HepG2 (cell line): Measurements from ENCODE around the gene SYNPO. TPM values are rescaled to one million over a fixed set of nuclear protein-coding genes. Genes with fewer than 3 reads are reported as not detected.

Experiments used
- ATRX ChIP-seq: sonication (generic); formaldehyde crosslinking; IDR thresholded peaks from 2 replicates; pipeline ENCODE4 v1.4.0; 2020; ENCODE audit warnings: missing genetic modification reagents, borderline replicate concordance
- BORCS8-MEF2B ChIP-seq: sonication (generic); formaldehyde crosslinking; IDR thresholded peaks from 2 replicates; pipeline ENCODE4 v1.8.0; 2022; ENCODE audit warnings: mild to moderate bottlenecking, missing genetic modification reagents
- CHD4 ChIP-seq: fragments of 200-600 bp; sonication (generic); IDR thresholded peaks from 2 replicates; pipeline ENCODE4 v1.7.0; 2017; ENCODE audit warnings: mild to moderate bottlenecking, low read length, borderline replicate concordance
- ETV6 ChIP-seq: sonication (generic); formaldehyde crosslinking; conservative IDR thresholded peaks from 2 replicates; pipeline ENCODE4 v1.4.0; 2020; ENCODE audit warnings: missing genetic modification reagents
- HOXA7 ChIP-seq: sonication (generic); formaldehyde crosslinking; IDR thresholded peaks from 2 replicates; pipeline ENCODE4 v1.8.1; 2022; ENCODE audit warnings: mild to moderate bottlenecking, missing genetic modification reagents, moderate library complexity
- KLF6 ChIP-seq: IDR thresholded peaks from 2 replicates; pipeline ENCODE4 v1.8.0; 2016; ENCODE audit warnings: missing biosample characterization, missing genetic modification reagents
- NCOA2 ChIP-seq: sonication (generic); formaldehyde crosslinking; IDR thresholded peaks from 2 replicates; pipeline ENCODE4 v1.8.0; 2022; ENCODE audit warnings: inconsistent platforms
- SRSF1 ChIP-seq: fragments of 200-400 bp; formaldehyde crosslinking; optimal IDR thresholded peaks from 2 replicates; pipeline ENCODE3; 2017; ENCODE audit warnings: mild to moderate bottlenecking, low read depth, low read length, moderate library complexity
- TBL1XR1 ChIP-seq: fragments of 150-350 bp; IDR thresholded peaks from 2 replicates; pipeline ENCODE4 v1.6.1; 2014; ENCODE audit warnings: borderline replicate concordance, low read length; ENCODE audit not compliant: partially characterized antibody
- TMF1 ChIP-seq: sonication (generic); formaldehyde crosslinking; IDR thresholded peaks from 2 replicates; pipeline ENCODE4 v1.8.1; 2022; ENCODE audit warnings: low read depth, missing genetic modification reagents
- ZC3H13 ChIP-seq: sonication (generic); formaldehyde crosslinking; IDR thresholded peaks from 2 replicates; pipeline ENCODE4 v1.8.1; 2023; ENCODE audit warnings: mild to moderate bottlenecking, missing genetic modification reagents, moderate library complexity
- ZFY ChIP-seq: sonication (generic); formaldehyde crosslinking; IDR thresholded peaks from 2 replicates; pipeline ENCODE4 v1.4.0; 2020; ENCODE audit warnings: missing genetic modification reagents
- ZNF282 ChIP-seq: fragments of 450-650 bp; IDR thresholded peaks from 2 replicates; pipeline ENCODE4 v1.6.1; 2018; ENCODE audit not compliant: partially characterized antibody
- ZNF335 ChIP-seq: sonication (generic); formaldehyde crosslinking; IDR thresholded peaks from 2 replicates; pipeline ENCODE4 v1.4.0; 2020; ENCODE audit warnings: missing genetic modification reagents
- ZNF589 ChIP-seq: sonication (generic); formaldehyde crosslinking; conservative IDR thresholded peaks from 2 replicates; pipeline ENCODE4 v1.8.0; 2022; ENCODE audit warnings: mild to moderate bottlenecking, moderate library complexity, missing genetic modification reagents
- ZNF788 ChIP-seq: sonication (generic); formaldehyde crosslinking; IDR thresholded peaks from 2 replicates; pipeline ENCODE4 v1.5.0; 2020; ENCODE audit warnings: mild to moderate bottlenecking, missing genetic modification reagents, borderline replicate concordance
- ZNF850 ChIP-seq: sonication (generic); formaldehyde crosslinking; conservative IDR thresholded peaks from 2 replicates; pipeline ENCODE4 v1.9.0; 2021; ENCODE audit warnings: mild to moderate bottlenecking, missing genetic modification reagents
- polyA plus RNA-seq, 8 experiments: library from polyadenylated mRNA; depleted of rRNA in 3 of 8; stranded (reverse) in 7 of 8; unstranded in 1 of 8; fragments of >200 nt; fragmentation: Illumina TruSeq in 4 of 8; extraction: Trizol in 4 of 8; gene quantifications; 2 replicates each; pipeline versions ENCODE4 v1.2.1 to v1.2.3, GENCODE V29; 2011 to 2016; ENCODE audit warnings: low read depth in 4 of 8, missing spikeins in 1 of 8, mixed read lengths in 1 of 8; ENCODE audit not compliant: insufficient read depth in 1 of 8
- total RNA-seq, 5 experiments: library from RNA; depleted of rRNA; stranded (reverse); fragments of >200 nt; fragmentation: Illumina TruSeq; extraction: Trizol; gene quantifications; 2 replicates each; pipeline ENCODE4 v1.2.3, GENCODE V29; 2016; ENCODE audit warnings: low read depth in 1 of 5
- TF ChIP-seq, protein P1 (sequence below): sonication (generic); formaldehyde crosslinking; IDR thresholded peaks from 2 replicates; pipeline ENCODE4 v1.5.0; 2020; ENCODE audit warnings: missing genetic modification reagents
- TF ChIP-seq, protein P2 (sequence below): IDR thresholded peaks from 2 replicates; pipeline ENCODE4 v1.6.1; 2016; ENCODE audit warnings: low read depth, missing genetic modification reagents, missing compliant biosample characterization
- TF ChIP-seq, protein P3 (sequence below): sonication (generic); formaldehyde crosslinking; IDR thresholded peaks from 2 replicates; pipeline ENCODE4 v1.5.1; 2020; ENCODE audit warnings: missing genetic modification reagents, mild to moderate bottlenecking, borderline replicate concordance
- TF ChIP-seq, protein P4 (sequence below): sonication (generic); formaldehyde crosslinking; IDR thresholded peaks from 2 replicates; pipeline ENCODE4 v1.4.0; 2020; ENCODE audit warnings: missing genetic modification reagents

The SYNPO gene
- total and polyA plus RNA-seq, 2 of the 13 experiments (the other 11 are each of a cell fraction or from before 2014, with no cell fraction given): 0.09 to 0.30 TPM

DNA sequence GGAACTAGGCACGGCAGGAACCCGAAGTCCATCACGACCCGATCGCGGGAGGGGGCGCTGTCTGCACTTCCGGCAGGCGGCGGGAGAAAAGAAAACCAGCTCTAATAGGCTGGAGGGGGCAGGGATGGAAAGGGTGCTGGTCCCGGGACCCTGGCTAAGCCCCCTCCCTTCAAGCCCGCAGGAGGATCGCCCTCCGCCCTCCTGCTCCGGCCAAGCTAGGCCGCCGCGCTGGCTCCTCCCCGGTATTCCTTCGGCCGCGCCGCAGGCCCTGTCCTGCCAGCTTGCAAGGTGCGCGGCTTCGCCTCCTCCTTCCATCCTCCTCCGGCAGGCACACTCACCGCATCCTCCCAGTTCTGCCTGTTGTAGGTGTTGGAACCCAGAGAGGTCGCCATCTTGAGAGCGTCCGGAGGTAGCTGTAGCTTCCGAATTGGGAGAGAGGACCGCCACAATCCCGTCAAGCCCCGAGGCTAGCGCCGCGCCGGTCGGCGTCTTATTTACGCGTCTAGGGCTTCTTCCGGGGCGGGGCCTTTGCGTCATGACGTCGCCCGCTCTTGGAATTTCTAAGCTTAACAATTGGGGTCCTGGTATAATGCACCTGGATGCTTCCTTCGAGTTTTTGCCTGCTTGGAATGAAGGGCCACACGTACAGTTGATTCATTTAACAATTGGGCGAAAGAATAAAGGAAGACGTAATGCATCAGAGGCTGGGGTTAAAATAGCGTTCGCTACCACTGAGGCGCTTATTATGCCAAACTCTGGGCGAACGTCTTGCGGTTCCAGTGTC, 60.3 kb downstream of the SYNPO start, which contains the start of gene RBM22 (continued):
- TF ChIP-seq BORCS8-MEF2B (CRISPR knock-in tag) (peak; percentile 91), ZNF788 (CRISPR knock-in tag) (peak; percentile 70; the same call in 1 of the 2 replicates), ZNF335 (peak; percentile 86), HOXA7 (CRISPR knock-in tag) (no peak), NCOA2 (no peak), KLF6 (CRISPR knock-in tag) (peak; percentile 86; the same call in 1 of the 2 replicates), TMF1 (CRISPR knock-in tag) (peak; percentile 79; the same call in 1 of the 2 replicates), CHD4 (no peak), ATRX (CRISPR knock-in tag) (no peak), ZNF850 (CRISPR knock-in tag) (no peak), TBL1XR1 (no peak), ZFY (CRISPR knock-in tag) (peak; percentile 96), ZNF589 (CRISPR knock-in tag) (no peak), ZC3H13 (peak; percentile 35; the same call in 1 of the 2 replicates), SRSF1 (peak; percentile 53), ZNF282 (no peak), ETV6 (CRISPR knock-in tag) (0 out of 2 replicates have a peak, but pooled peaks have one; percentile 52)
- TF ChIP-seq, protein P1, sequence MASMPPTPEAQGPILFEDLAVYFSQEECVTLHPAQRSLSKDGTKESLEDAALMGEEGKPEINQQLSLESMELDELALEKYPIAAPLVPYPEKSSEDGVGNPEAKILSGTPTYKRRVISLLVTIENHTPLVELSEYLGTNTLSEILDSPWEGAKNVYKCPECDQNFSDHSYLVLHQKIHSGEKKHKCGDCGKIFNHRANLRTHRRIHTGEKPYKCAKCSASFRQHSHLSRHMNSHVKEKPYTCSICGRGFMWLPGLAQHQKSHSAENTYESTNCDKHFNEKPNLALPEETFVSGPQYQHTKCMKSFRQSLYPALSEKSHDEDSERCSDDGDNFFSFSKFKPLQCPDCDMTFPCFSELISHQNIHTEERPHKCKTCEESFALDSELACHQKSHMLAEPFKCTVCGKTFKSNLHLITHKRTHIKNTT: no peak
- TF ChIP-seq, protein P2, sequence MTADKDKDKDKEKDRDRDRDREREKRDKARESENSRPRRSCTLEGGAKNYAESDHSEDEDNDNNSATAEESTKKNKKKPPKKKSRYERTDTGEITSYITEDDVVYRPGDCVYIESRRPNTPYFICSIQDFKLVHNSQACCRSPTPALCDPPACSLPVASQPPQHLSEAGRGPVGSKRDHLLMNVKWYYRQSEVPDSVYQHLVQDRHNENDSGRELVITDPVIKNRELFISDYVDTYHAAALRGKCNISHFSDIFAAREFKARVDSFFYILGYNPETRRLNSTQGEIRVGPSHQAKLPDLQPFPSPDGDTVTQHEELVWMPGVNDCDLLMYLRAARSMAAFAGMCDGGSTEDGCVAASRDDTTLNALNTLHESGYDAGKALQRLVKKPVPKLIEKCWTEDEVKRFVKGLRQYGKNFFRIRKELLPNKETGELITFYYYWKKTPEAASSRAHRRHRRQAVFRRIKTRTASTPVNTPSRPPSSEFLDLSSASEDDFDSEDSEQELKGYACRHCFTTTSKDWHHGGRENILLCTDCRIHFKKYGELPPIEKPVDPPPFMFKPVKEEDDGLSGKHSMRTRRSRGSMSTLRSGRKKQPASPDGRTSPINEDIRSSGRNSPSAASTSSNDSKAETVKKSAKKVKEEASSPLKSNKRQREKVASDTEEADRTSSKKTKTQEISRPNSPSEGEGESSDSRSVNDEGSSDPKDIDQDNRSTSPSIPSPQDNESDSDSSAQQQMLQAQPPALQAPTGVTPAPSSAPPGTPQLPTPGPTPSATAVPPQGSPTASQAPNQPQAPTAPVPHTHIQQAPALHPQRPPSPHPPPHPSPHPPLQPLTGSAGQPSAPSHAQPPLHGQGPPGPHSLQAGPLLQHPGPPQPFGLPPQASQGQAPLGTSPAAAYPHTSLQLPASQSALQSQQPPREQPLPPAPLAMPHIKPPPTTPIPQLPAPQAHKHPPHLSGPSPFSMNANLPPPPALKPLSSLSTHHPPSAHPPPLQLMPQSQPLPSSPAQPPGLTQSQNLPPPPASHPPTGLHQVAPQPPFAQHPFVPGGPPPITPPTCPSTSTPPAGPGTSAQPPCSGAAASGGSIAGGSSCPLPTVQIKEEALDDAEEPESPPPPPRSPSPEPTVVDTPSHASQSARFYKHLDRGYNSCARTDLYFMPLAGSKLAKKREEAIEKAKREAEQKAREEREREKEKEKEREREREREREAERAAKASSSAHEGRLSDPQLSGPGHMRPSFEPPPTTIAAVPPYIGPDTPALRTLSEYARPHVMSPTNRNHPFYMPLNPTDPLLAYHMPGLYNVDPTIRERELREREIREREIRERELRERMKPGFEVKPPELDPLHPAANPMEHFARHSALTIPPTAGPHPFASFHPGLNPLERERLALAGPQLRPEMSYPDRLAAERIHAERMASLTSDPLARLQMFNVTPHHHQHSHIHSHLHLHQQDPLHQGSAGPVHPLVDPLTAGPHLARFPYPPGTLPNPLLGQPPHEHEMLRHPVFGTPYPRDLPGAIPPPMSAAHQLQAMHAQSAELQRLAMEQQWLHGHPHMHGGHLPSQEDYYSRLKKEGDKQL (CRISPR knock-in tag): 0 out of 2 replicates have a peak, but pooled peaks have one; percentile 36
- TF ChIP-seq, protein P3, sequence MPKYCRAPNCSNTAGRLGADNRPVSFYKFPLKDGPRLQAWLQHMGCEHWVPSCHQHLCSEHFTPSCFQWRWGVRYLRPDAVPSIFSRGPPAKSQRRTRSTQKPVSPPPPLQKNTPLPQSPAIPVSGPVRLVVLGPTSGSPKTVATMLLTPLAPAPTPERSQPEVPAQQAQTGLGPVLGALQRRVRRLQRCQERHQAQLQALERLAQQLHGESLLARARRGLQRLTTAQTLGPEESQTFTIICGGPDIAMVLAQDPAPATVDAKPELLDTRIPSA (CRISPR knock-in tag): peak; percentile 82; the same call in 1 of the 2 replicates
- TF ChIP-seq, protein P4, sequence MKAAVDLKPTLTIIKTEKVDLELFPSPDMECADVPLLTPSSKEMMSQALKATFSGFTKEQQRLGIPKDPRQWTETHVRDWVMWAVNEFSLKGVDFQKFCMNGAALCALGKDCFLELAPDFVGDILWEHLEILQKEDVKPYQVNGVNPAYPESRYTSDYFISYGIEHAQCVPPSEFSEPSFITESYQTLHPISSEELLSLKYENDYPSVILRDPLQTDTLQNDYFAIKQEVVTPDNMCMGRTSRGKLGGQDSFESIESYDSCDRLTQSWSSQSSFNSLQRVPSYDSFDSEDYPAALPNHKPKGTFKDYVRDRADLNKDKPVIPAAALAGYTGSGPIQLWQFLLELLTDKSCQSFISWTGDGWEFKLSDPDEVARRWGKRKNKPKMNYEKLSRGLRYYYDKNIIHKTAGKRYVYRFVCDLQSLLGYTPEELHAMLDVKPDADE: 0 out of 2 replicates have a peak, but pooled peaks have one; percentile 32
